Measurements from ENCODE around the gene SLC24A5. TPM values are rescaled to one million over a fixed set of nuclear protein-coding genes. Genes with fewer than 3 reads are reported as not detected.

Gene SLC24A5
- total and polyA plus RNA-seq, 4 donors: not detected

DNA sequence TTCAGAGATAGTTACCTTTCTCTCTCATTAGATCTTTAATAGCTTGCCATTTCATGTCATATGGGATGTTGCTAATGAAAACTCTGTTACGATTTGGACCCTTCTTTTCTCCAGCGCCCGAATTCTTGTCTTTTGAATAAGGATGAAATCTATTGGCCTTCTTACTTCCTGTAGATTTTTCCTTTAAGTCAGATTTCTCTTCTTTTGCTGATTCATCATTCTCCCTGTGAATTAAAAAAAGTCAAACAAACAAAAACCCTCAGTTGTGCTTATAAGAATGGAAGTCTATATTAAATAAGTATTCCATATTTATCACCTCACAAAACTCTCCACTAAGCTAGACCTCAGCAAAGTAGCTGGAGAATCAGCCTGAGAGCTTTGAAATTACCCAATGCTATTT is 47.8 kb downstream of the SLC24A5 start:
- TF ChIP-seq RXRA (IDR thresholded peaks at IDR 0.05): no peak
- no peak for TF ChIP-seq FOXA2 (IDR thresholded peaks at IDR 0.05)
- TF ChIP-seq, protein P1, sequence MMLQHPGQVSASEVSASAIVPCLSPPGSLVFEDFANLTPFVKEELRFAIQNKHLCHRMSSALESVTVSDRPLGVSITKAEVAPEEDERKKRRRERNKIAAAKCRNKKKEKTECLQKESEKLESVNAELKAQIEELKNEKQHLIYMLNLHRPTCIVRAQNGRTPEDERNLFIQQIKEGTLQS (IDR thresholded peaks at IDR 0.05): no peak
- no peak for TF ChIP-seq YY1 (IDR thresholded peaks at IDR 0.05)
- no peak for TF ChIP-seq HNF4A (conservative IDR thresholded peaks at IDR 0.05)
- TF ChIP-seq, protein P2, sequence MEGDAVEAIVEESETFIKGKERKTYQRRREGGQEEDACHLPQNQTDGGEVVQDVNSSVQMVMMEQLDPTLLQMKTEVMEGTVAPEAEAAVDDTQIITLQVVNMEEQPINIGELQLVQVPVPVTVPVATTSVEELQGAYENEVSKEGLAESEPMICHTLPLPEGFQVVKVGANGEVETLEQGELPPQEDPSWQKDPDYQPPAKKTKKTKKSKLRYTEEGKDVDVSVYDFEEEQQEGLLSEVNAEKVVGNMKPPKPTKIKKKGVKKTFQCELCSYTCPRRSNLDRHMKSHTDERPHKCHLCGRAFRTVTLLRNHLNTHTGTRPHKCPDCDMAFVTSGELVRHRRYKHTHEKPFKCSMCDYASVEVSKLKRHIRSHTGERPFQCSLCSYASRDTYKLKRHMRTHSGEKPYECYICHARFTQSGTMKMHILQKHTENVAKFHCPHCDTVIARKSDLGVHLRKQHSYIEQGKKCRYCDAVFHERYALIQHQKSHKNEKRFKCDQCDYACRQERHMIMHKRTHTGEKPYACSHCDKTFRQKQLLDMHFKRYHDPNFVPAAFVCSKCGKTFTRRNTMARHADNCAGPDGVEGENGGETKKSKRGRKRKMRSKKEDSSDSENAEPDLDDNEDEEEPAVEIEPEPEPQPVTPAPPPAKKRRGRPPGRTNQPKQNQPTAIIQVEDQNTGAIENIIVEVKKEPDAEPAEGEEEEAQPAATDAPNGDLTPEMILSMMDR (IDR thresholded peaks at IDR 0.05; ENCODE audit: low read depth, low read length, missing input control): no peak
- TF ChIP-seq, protein P3, sequence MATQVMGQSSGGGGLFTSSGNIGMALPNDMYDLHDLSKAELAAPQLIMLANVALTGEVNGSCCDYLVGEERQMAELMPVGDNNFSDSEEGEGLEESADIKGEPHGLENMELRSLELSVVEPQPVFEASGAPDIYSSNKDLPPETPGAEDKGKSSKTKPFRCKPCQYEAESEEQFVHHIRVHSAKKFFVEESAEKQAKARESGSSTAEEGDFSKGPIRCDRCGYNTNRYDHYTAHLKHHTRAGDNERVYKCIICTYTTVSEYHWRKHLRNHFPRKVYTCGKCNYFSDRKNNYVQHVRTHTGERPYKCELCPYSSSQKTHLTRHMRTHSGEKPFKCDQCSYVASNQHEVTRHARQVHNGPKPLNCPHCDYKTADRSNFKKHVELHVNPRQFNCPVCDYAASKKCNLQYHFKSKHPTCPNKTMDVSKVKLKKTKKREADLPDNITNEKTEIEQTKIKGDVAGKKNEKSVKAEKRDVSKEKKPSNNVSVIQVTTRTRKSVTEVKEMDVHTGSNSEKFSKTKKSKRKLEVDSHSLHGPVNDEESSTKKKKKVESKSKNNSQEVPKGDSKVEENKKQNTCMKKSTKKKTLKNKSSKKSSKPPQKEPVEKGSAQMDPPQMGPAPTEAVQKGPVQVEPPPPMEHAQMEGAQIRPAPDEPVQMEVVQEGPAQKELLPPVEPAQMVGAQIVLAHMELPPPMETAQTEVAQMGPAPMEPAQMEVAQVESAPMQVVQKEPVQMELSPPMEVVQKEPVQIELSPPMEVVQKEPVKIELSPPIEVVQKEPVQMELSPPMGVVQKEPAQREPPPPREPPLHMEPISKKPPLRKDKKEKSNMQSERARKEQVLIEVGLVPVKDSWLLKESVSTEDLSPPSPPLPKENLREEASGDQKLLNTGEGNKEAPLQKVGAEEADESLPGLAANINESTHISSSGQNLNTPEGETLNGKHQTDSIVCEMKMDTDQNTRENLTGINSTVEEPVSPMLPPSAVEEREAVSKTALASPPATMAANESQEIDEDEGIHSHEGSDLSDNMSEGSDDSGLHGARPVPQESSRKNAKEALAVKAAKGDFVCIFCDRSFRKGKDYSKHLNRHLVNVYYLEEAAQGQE (IDR thresholded peaks at IDR 0.05): no peak
- TF ChIP-seq EGR1 (IDR thresholded peaks at IDR 0.05; ENCODE audit: low read depth in 2 of 2): no peak
- no peak for TF ChIP-seq RAD21 (IDR thresholded peaks at IDR 0.05)
- no peak for TF ChIP-seq GABPA (IDR thresholded peaks at IDR 0.05 in 1 of 2, conservative IDR thresholded peaks at IDR 0.05 in 1 of 2)
- TF ChIP-seq SP1 (IDR thresholded peaks at IDR 0.05): no peak
- TF ChIP-seq FOXA1 (IDR thresholded peaks at IDR 0.05): no peak
- TF ChIP-seq, protein P4, sequence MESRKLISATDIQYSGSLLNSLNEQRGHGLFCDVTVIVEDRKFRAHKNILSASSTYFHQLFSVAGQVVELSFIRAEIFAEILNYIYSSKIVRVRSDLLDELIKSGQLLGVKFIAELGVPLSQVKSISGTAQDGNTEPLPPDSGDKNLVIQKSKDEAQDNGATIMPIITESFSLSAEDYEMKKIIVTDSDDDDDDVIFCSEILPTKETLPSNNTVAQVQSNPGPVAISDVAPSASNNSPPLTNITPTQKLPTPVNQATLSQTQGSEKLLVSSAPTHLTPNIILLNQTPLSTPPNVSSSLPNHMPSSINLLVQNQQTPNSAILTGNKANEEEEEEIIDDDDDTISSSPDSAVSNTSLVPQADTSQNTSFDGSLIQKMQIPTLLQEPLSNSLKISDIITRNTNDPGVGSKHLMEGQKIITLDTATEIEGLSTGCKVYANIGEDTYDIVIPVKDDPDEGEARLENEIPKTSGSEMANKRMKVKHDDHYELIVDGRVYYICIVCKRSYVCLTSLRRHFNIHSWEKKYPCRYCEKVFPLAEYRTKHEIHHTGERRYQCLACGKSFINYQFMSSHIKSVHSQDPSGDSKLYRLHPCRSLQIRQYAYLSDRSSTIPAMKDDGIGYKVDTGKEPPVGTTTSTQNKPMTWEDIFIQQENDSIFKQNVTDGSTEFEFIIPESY (IDR thresholded peaks at IDR 0.05): no peak
- DNase-seq (ENCODE audit: low spot score): no peak
- H3K36me3 ChIP-seq (ENCODE audit: control insufficient read depth in 4 of 4, insufficient read depth in 3 of 4, low read depth in 1 of 4, low read length in 3 of 4): no peaks in the 10 kb centered on the region
- H3K27me3 ChIP-seq (ENCODE audit: control insufficient read depth in 4 of 4, insufficient read depth in 4 of 4, low read length in 3 of 4): no peaks in the 10 kb centered on the region
- no peak overlapping the region for H3K4me3 ChIP-seq (ENCODE audit: low read depth in 1 of 3, low read length in 3 of 3)
- no peaks in the 10 kb centered on the region for H3K4me1 ChIP-seq (ENCODE audit: control insufficient read depth in 4 of 4, insufficient read depth in 4 of 4, low read length in 3 of 4)
- no peak overlapping the region for H3K27ac ChIP-seq (ENCODE audit: low read depth in 1 of 2, low read length in 2 of 2)
- H3K9me3 ChIP-seq (ENCODE audit: control insufficient read depth in 4 of 4, low read length in 3 of 4): no peaks in the 10 kb centered on the region
- H3K9ac ChIP-seq (ENCODE audit: low read depth in 1 of 2, low read length in 2 of 2): no peak overlapping the region
- WGBS: 58% methylated on average over 3 of the region's 3 CpGs

DNA sequence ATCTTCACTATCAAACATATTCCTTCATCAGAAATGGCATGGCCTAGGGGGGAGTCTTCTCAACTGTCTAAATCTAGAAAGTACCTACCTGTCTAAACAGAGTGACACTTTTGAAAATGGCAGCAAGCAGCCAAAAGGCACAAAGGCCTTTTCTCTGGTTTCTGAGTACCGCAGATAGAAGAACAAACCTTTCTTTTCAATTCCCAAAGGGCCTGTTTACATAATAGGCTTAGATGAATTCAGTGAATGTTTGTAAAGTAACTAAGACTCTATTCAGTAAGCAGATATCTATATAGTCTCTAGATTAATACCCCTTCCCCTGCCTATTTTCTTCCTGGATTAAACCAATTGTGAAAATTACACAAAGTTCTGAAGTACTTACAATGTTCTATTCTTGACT is 50.2 kb downstream of the SLC24A5 start:
- no peak for TF ChIP-seq SP1 (IDR thresholded peaks at IDR 0.05)
- TF ChIP-seq EGR1 (IDR thresholded peaks at IDR 0.05; ENCODE audit: low read depth in 2 of 2): no peak
- TF ChIP-seq, protein P2 (IDR thresholded peaks at IDR 0.05; ENCODE audit: low read depth, low read length, missing input control): no peak
- no peak for TF ChIP-seq FOXA1 (IDR thresholded peaks at IDR 0.05)
- TF ChIP-seq JUND (IDR thresholded peaks at IDR 0.05): no peak
- TF ChIP-seq, protein P1 (IDR thresholded peaks at IDR 0.05): no peak
- TF ChIP-seq FOXA2 (IDR thresholded peaks at IDR 0.05): no peak
- no peak for TF ChIP-seq TAF1 (conservative IDR thresholded peaks at IDR 0.05)
- no peak for TF ChIP-seq YY1 (IDR thresholded peaks at IDR 0.05)
- TF ChIP-seq RAD21 (IDR thresholded peaks at IDR 0.05): no peak
- TF ChIP-seq NR2F2 (IDR thresholded peaks at IDR 0.05): no peak
- TF ChIP-seq RXRA (IDR thresholded peaks at IDR 0.05): no peak
- no peak for TF ChIP-seq GABPA (IDR thresholded peaks at IDR 0.05 in 1 of 2, conservative IDR thresholded peaks at IDR 0.05 in 1 of 2)
- TF ChIP-seq, protein P4 (IDR thresholded peaks at IDR 0.05): no peak
- TF ChIP-seq HNF4A (conservative IDR thresholded peaks at IDR 0.05): no peak
- TF ChIP-seq, protein P5, sequence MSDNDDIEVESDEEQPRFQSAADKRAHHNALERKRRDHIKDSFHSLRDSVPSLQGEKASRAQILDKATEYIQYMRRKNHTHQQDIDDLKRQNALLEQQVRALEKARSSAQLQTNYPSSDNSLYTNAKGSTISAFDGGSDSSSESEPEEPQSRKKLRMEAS (IDR thresholded peaks at IDR 0.05): no peak
- no peak for TF ChIP-seq HNF4G (IDR thresholded peaks at IDR 0.05)
- no peak overlapping the region for H3K4me3 ChIP-seq (ENCODE audit: low read depth in 1 of 3, low read length in 3 of 3)
- WGBS: 86% methylated on average over 1 of the region's 1 CpG

More for the DNA sequence above, 50.2 kb downstream of the SLC24A5 start:
- Histone ChIP-seq H3K4me1 (ENCODE audit: control insufficient read depth in 4 of 4, insufficient read depth in 4 of 4, low read length in 3 of 4) (no peaks in the 10 kb centered on the region), H3K27ac (ENCODE audit: low read depth in 1 of 2, low read length in 2 of 2) (no peak overlapping the region), H3K36me3 (ENCODE audit: control insufficient read depth in 4 of 4, insufficient read depth in 3 of 4, low read depth in 1 of 4, low read length in 3 of 4) (no peaks in the 10 kb centered on the region), H3K9me3 (ENCODE audit: control insufficient read depth in 4 of 4, low read length in 3 of 4) (no peaks in the 10 kb centered on the region), H3K9ac (ENCODE audit: low read depth in 1 of 2, low read length in 2 of 2) (no peak overlapping the region), H3K27me3 (ENCODE audit: control insufficient read depth in 4 of 4, insufficient read depth in 4 of 4, low read length in 3 of 4) (no peaks in the 10 kb centered on the region)
- no peak for DNase-seq (ENCODE audit: low spot score)

All from liver (tissue), 9 donors.